SK-N-SH (cell line): ENCODE data around the gene DNAH6. TPM values are rescaled to one million over a fixed set of nuclear protein-coding genes. Genes with fewer than 3 reads are reported as not detected.

Source experiments
- CTCF ChIA-PET: fragments of 300-600, 350-600 bp; formaldehyde crosslinking; extraction: SDS; loops from one replicate; lab custom pipeline; 2021; lab: Yijun Ruan, JAX
- POLR2A ChIA-PET: fragments of 350-600 bp; sonication (Branson Sonifier 250); formaldehyde crosslinking; extraction: SDS; loops from one replicate; lab custom pipeline; 2020; ENCODE audit warnings: antibody characterized with exemption, inconsistent platforms; lab: Yijun Ruan, JAX
- DNase-seq: peaks from one replicate; pipeline ENCODE4 v3.0.0; 2012
- H2AFZ ChIP-seq: fragments of 200-600 bp; sonication (generic); 2 replicates; pipeline ENCODE4 v1.8.1; 2016; ENCODE audit warnings: antibody characterized with exemption, mild to moderate bottlenecking, low read depth
- H3F3A ChIP-seq: fragments of 200-600 bp; sonication (generic); replicated peaks from 2 replicates; pipeline ENCODE3; 2016; ENCODE audit warnings: antibody characterized with exemption, mild to moderate bottlenecking; ENCODE audit not compliant: insufficient read depth
- H3K27ac ChIP-seq, 2 experiments: fragments of 200-500 bp in 1 of 2; fragments of 200-600 bp in 1 of 2; sonication (Bioruptor generic) in 1 of 2; sonication (generic), shearing (Covaris generic) in 1 of 2; 2 replicates each; pipeline versions ENCODE4 v1.5.1 to v1.6.1; 2014 to 2016; ENCODE audit warnings: low read depth in 2 of 2, inconsistent platforms in 1 of 2, low read length in 1 of 2, mild to moderate bottlenecking in 1 of 2, mixed read lengths in 1 of 2
- H3K27me3 ChIP-seq: fragments of 200-600 bp; sonication (generic), shearing (Covaris generic); 2 replicates; pipeline ENCODE4 v1.6.1; 2016; ENCODE audit warnings: mixed run types; ENCODE audit not compliant: insufficient read depth
- H3K36me3 ChIP-seq, 2 experiments: fragments of 200-500 bp in 1 of 2; fragments of 200-600 bp in 1 of 2; sonication (Bioruptor generic) in 1 of 2; sonication (generic) in 1 of 2; replicated peaks in 1 of 2; 2 replicates each; pipeline versions ENCODE3 to v1.5.1; 2014 to 2016; ENCODE audit warnings: low read length in 1 of 2, mild to moderate bottlenecking in 1 of 2; ENCODE audit not compliant: insufficient read depth in 2 of 2, control insufficient read depth in 1 of 2
- H3K4me1 ChIP-seq, 2 experiments: fragments of 200-500 bp in 1 of 2; fragments of 200-600 bp in 1 of 2; sonication (Bioruptor generic) in 1 of 2; sonication (generic), shearing (Covaris generic) in 1 of 2; 2 replicates each; pipeline versions ENCODE4 v1.5.1 to v1.6.1; 2014 to 2016; ENCODE audit warnings: low read depth in 1 of 2, low read length in 1 of 2, mixed run types in 1 of 2; ENCODE audit not compliant: insufficient read depth in 2 of 2, control insufficient read depth in 1 of 2
- H3K4me2 ChIP-seq: fragments of 200-600 bp; sonication (generic), shearing (Covaris generic); 2 replicates; pipeline ENCODE4 v1.6.1; 2017; ENCODE audit warnings: mixed run types
- H3K4me3 ChIP-seq, 2 experiments: fragments of 200-500 bp in 1 of 2; fragments of 200-600 bp in 1 of 2; sonication (Bioruptor generic) in 1 of 2; sonication (generic), shearing (Covaris generic) in 1 of 2; 2 replicates each; pipeline versions ENCODE4 v1.5.1 to v1.8.1; 2014 to 2016; ENCODE audit warnings: low read depth in 2 of 2, inconsistent platforms in 1 of 2, low read length in 1 of 2, mild to moderate bottlenecking in 1 of 2, mixed read lengths in 1 of 2, moderate library complexity in 1 of 2
- H3K79me2 ChIP-seq: fragments of 200-600 bp; sonication (generic); 2 replicates; pipeline ENCODE4 v1.8.1; 2017; ENCODE audit warnings: mild to moderate bottlenecking; ENCODE audit not compliant: insufficient read depth
- H3K9ac ChIP-seq: fragments of 200-600 bp; sonication (generic); 2 replicates; pipeline ENCODE4 v1.6.1; 2017; ENCODE audit warnings: mixed run types
- H3K9me2 ChIP-seq: fragments of 200-600 bp; sonication (generic); 2 replicates; pipeline ENCODE4 v1.6.1; 2017; ENCODE audit warnings: mixed run types
- H3K9me3 ChIP-seq: fragments of 200-600 bp; sonication (generic); 2 replicates; pipeline ENCODE4 v1.6.1; 2017; ENCODE audit warnings: mixed run types, mild to moderate bottlenecking, moderate library complexity
- H4K20me1 ChIP-seq: fragments of 200-600 bp; sonication (generic); 2 replicates; pipeline ENCODE4 v1.6.1; 2017; ENCODE audit warnings: mild to moderate bottlenecking, mixed run types; ENCODE audit not compliant: insufficient read depth
- CHD2 ChIP-seq: fragments of 150-350 bp; IDR thresholded peaks from 2 replicates; pipeline ENCODE4 v1.6.1; 2018; ENCODE audit warnings: low read length; ENCODE audit not compliant: partially characterized antibody
- ELF1 ChIP-seq: IDR thresholded peaks from 2 replicates; pipeline ENCODE4 v1.4.0; 2012
- EZH2phosphoT487 ChIP-seq: fragments of 200-600 bp; sonication (generic); IDR thresholded peaks from 2 replicates; pipeline ENCODE4 v1.6.1; 2017; ENCODE audit warnings: low read depth, mixed run types, mild to moderate bottlenecking, antibody characterized with exemption, moderate library complexity, borderline replicate concordance
- FOSL2 ChIP-seq: IDR thresholded peaks from 2 replicates; pipeline ENCODE4 v1.4.0; 2012; ENCODE audit warnings: low read depth, mild to moderate bottlenecking, moderate library complexity, borderline replicate concordance
- RAD21 ChIP-seq: IDR thresholded peaks from 2 replicates; pipeline ENCODE4 v1.6.1; 2012; ENCODE audit warnings: mild to moderate bottlenecking, low read length
- RCOR1 ChIP-seq: fragments of 150-350 bp; IDR thresholded peaks from 2 replicates; pipeline ENCODE4 v1.6.1; 2017; ENCODE audit warnings: antibody characterized with exemption, low read length
- RXRA ChIP-seq: IDR thresholded peaks from 2 replicates; pipeline ENCODE4 v1.4.0; 2012; ENCODE audit warnings: low read depth, mild to moderate bottlenecking, borderline replicate concordance
- SIN3A ChIP-seq: IDR thresholded peaks from 2 replicates; pipeline ENCODE4 v1.6.1; 2012; ENCODE audit warnings: low read depth, mild to moderate bottlenecking, low read length, moderate library complexity, borderline replicate concordance
- SMC3 ChIP-seq: IDR thresholded peaks from 2 replicates; pipeline ENCODE4 v1.6.1; 2012; ENCODE audit warnings: low read depth, low read length, improper control_type of control experiment
- WGBS: methylation state at CpG from one replicate; pipeline ENCODE4 v1.1.6; 2017; ENCODE audit warnings: low lambda C conversion rate; 5-methylcytosine and 5-hydroxymethylcytosine counted together
- polyA plus RNA-seq, 3 experiments: library from polyadenylated mRNA; depleted of rRNA; stranded (reverse); fragments of >200 nt; gene quantifications; 2 replicates each; pipeline ENCODE4 v1.2.3, GENCODE V29; 2012
- TF ChIP-seq, protein P1 (sequence below): fragments of 150-350 bp; IDR thresholded peaks from 2 replicates; pipeline ENCODE4 v1.6.1; 2016; ENCODE audit warnings: mild to moderate bottlenecking, low read depth, low read length
- TF ChIP-seq, protein P2 (sequence below): fragments of 200-600 bp; sonication (generic); IDR thresholded peaks from 2 replicates; pipeline ENCODE4 v1.6.1; 2017; ENCODE audit warnings: antibody characterized with exemption, mild to moderate bottlenecking, moderate library complexity
- TF ChIP-seq, protein P3 (sequence below): IDR thresholded peaks from 2 replicates; pipeline ENCODE4 v1.4.0; 2012; ENCODE audit warnings: low read depth, borderline replicate concordance
- TF ChIP-seq, protein P4 (sequence below): IDR thresholded peaks from 2 replicates; pipeline ENCODE4; 2012

The DNAH6 gene
- polyA plus RNA-seq, 1 of the 3 experiments (the other 2 are of a cell fraction), result 0.03 TPM

DNA sequence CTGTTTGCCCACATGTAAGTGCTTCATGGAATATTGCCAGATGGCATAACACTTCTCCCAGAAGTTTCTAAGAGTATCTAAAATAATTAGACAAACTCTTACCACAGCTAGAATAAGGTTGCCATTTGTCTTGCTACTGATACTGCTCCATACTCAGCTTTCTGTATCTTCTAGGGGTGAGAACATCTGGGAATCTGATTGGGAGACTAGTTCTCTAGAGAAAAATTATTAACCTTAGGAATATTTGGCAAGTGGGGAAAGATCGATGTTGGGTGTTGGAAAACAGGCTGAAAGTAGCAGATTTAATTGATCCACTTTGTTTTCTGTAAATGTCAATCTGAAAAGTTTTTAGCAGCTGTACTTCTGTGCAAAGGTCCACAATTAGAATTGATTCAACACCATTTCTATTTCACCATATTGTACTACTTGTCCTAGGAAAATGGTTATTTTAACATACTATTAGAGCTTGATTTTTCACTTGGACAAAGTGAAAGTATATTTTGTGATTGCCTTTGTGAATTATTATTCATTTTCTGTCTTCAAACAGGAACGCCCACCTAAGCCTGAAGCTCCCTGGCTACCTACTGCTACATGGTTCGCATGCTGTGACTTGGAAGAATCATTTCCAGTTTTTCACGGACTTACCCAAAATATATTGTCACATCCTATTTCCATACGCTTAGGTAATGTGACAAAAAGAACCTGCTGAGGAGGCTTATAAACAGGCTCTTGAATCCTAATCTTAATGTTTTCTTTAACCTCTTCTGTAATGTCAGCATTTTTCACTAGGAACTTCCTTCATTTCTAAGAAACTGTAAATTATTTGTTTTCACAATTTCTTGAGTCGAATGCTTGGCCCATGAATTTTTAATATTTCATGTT lies 216.8 kb downstream of the DNAH6 start (continued):
- TF ChIP-seq, protein P1, sequence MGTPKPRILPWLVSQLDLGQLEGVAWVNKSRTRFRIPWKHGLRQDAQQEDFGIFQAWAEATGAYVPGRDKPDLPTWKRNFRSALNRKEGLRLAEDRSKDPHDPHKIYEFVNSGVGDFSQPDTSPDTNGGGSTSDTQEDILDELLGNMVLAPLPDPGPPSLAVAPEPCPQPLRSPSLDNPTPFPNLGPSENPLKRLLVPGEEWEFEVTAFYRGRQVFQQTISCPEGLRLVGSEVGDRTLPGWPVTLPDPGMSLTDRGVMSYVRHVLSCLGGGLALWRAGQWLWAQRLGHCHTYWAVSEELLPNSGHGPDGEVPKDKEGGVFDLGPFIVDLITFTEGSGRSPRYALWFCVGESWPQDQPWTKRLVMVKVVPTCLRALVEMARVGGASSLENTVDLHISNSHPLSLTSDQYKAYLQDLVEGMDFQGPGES, result no peak
- TF ChIP-seq, all 33 proteins: peak for 0

DNA sequence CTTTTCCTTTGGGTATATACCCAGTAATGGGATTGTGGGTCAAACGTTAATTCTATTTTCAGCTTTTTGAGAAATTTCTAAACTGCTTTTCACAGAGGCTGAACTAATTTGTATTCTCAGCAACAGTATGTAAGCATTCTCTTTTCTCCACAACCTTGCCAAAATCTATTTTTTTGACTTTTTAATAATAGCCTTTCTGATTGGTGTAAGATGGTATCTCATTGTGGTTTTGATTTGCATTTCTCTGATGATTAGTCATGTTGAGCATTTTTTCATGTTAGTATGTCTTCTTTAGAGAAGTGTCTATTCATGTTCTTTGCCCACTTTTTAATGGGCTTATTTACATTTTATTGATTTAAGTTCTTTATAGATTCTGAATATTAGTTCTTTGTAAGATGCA lies 219.1 kb downstream of the DNAH6 start:
- Histone ChIP-seq H3K36me3 (no peaks in the 10 kb centered on the region), H3K79me2 (no peaks in the 10 kb centered on the region), H3K27me3 (no peaks in the 10 kb centered on the region), H3K4me3 (no peak overlapping the region), H3K9me3 (no peaks in the 10 kb centered on the region), H4K20me1 (no peaks in the 10 kb centered on the region), H3K4me2 (no peak overlapping the region), H3F3A (no peaks in the 10 kb centered on the region), H3K9me2 (no peaks in the 10 kb centered on the region), H3K9ac (no peak overlapping the region), H3K4me1 (no peaks in the 10 kb centered on the region), H2AFZ (no peak overlapping the region), H3K27ac (no peak overlapping the region)
- TF ChIP-seq FOSL2, result no peak
- no peak for TF ChIP-seq ELF1
- TF ChIP-seq RAD21, result no peak
- TF ChIP-seq CHD2, result no peak
- TF ChIP-seq, protein P2, sequence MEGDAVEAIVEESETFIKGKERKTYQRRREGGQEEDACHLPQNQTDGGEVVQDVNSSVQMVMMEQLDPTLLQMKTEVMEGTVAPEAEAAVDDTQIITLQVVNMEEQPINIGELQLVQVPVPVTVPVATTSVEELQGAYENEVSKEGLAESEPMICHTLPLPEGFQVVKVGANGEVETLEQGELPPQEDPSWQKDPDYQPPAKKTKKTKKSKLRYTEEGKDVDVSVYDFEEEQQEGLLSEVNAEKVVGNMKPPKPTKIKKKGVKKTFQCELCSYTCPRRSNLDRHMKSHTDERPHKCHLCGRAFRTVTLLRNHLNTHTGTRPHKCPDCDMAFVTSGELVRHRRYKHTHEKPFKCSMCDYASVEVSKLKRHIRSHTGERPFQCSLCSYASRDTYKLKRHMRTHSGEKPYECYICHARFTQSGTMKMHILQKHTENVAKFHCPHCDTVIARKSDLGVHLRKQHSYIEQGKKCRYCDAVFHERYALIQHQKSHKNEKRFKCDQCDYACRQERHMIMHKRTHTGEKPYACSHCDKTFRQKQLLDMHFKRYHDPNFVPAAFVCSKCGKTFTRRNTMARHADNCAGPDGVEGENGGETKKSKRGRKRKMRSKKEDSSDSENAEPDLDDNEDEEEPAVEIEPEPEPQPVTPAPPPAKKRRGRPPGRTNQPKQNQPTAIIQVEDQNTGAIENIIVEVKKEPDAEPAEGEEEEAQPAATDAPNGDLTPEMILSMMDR, result no peak
- no peak for TF ChIP-seq RXRA
- no peak for TF ChIP-seq SIN3A
- no peak for TF ChIP-seq EZH2phosphoT487
- TF ChIP-seq, protein P3, sequence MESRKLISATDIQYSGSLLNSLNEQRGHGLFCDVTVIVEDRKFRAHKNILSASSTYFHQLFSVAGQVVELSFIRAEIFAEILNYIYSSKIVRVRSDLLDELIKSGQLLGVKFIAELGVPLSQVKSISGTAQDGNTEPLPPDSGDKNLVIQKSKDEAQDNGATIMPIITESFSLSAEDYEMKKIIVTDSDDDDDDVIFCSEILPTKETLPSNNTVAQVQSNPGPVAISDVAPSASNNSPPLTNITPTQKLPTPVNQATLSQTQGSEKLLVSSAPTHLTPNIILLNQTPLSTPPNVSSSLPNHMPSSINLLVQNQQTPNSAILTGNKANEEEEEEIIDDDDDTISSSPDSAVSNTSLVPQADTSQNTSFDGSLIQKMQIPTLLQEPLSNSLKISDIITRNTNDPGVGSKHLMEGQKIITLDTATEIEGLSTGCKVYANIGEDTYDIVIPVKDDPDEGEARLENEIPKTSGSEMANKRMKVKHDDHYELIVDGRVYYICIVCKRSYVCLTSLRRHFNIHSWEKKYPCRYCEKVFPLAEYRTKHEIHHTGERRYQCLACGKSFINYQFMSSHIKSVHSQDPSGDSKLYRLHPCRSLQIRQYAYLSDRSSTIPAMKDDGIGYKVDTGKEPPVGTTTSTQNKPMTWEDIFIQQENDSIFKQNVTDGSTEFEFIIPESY, result no peak
- no peak for TF ChIP-seq SMC3
- no peak for TF ChIP-seq RCOR1
- TF ChIP-seq, protein P4, sequence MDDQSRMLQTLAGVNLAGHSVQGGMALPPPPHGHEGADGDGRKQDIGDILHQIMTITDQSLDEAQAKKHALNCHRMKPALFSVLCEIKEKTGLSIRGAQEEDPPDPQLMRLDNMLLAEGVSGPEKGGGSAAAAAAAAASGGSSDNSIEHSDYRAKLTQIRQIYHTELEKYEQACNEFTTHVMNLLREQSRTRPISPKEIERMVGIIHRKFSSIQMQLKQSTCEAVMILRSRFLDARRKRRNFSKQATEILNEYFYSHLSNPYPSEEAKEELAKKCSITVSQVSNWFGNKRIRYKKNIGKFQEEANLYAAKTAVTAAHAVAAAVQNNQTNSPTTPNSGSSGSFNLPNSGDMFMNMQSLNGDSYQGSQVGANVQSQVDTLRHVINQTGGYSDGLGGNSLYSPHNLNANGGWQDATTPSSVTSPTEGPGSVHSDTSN, result no peak
- WGBS, result 8% methylated on average over 1 of the region's 1 CpG
- no peak for DNase-seq
- ChIA-PET CTCF (no interaction called here), POLR2A (no interaction called here)
